ENCODE data around the gene TMEM131. TPM values are rescaled to one million over a fixed set of nuclear protein-coding genes. Genes with fewer than 3 reads are reported as not detected.

The TMEM131 gene
- total and polyA plus RNA-seq, 2 of the 8 experiments (the other 6 are each of a cell fraction or from before 2014, with no cell fraction given), result 9.7 to 22.9 TPM

DNA sequence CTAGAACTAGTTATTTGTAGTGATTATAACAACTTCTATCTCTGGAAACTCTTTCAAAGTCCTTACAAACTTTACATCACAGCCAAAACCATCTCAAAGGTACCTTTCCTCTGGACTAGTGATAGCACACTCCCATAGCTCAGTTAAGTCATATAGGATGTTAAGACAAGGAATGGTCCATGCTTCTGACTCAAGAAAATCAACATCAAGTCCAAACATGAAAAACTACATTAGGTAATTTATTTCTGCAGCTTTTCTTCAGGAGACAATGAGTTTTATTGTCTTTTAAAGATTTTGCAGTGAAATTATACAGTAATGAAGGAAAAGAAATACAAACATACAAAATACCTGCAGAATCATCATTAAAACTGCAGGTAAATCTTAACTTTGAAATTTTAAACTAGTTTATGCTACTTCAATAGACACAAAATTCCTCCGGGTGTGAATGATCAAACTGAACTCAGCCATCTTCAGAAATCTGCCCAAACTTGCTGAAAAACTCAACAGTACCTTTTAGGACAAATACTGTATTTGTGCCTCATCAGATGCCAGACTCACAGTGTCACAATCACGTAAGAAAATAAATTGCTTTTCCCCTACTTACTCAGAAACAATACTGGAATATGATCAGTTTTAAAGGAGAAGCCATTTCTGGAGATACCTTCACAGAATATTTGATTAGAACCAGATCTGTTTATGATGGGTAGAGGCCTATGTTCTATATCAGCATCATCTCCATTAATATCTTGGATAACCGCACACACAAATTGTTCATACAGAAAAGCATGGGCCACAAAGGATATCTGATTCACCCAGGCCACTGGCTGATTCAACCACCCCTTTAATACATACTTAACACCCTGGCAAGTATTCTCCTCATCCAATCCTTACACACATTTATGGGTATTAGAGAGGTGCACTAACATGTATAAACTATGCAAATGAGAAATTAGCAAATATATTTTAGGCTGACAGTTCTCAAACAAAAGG lies 2.6 kb downstream of the TMEM131 start (continued):
- TF ChIP-seq, protein P1, sequence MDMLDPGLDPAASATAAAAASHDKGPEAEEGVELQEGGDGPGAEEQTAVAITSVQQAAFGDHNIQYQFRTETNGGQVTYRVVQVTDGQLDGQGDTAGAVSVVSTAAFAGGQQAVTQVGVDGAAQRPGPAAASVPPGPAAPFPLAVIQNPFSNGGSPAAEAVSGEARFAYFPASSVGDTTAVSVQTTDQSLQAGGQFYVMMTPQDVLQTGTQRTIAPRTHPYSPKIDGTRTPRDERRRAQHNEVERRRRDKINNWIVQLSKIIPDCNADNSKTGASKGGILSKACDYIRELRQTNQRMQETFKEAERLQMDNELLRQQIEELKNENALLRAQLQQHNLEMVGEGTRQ (IDR thresholded peaks at IDR 0.05; ENCODE audit: low read length), result no peak
- TF ChIP-seq EZH2 (IDR thresholded peaks at IDR 0.05; ENCODE audit: low read depth, low read length, severe bottlenecking) (no peak), TAF7 (optimal IDR thresholded peaks at IDR 0.05; ENCODE audit: borderline replicate concordance, low read depth, low read length) (no peak), SIRT6 (IDR thresholded peaks at IDR 0.05; ENCODE audit: low read length) (no peak), BACH1 (IDR thresholded peaks at IDR 0.05; ENCODE audit: low read length) (no peak), NRF1 (IDR thresholded peaks at IDR 0.05; ENCODE audit: low read depth, low read length) (no peak), EP300 (IDR thresholded peaks at IDR 0.05; ENCODE audit: borderline replicate concordance in 1 of 2, low read depth in 2 of 2, low read length in 2 of 2) (no peak), ASH2L (IDR thresholded peaks at IDR 0.05; ENCODE audit: low read length) (no peak)
- TF ChIP-seq, protein P2, sequence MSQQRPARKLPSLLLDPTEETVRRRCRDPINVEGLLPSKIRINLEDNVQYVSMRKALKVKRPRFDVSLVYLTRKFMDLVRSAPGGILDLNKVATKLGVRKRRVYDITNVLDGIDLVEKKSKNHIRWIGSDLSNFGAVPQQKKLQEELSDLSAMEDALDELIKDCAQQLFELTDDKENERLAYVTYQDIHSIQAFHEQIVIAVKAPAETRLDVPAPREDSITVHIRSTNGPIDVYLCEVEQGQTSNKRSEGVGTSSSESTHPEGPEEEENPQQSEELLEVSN (IDR thresholded peaks at IDR 0.05), result no peak
- TF ChIP-seq, protein P3, sequence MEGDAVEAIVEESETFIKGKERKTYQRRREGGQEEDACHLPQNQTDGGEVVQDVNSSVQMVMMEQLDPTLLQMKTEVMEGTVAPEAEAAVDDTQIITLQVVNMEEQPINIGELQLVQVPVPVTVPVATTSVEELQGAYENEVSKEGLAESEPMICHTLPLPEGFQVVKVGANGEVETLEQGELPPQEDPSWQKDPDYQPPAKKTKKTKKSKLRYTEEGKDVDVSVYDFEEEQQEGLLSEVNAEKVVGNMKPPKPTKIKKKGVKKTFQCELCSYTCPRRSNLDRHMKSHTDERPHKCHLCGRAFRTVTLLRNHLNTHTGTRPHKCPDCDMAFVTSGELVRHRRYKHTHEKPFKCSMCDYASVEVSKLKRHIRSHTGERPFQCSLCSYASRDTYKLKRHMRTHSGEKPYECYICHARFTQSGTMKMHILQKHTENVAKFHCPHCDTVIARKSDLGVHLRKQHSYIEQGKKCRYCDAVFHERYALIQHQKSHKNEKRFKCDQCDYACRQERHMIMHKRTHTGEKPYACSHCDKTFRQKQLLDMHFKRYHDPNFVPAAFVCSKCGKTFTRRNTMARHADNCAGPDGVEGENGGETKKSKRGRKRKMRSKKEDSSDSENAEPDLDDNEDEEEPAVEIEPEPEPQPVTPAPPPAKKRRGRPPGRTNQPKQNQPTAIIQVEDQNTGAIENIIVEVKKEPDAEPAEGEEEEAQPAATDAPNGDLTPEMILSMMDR (IDR thresholded peaks at IDR 0.05; ENCODE audit: control extremely low read depth in 1 of 3, insufficient read depth in 1 of 3, low read depth in 1 of 3, low read length in 3 of 3), result no peak

Data from H1 (cell line).